T47D (cell line): Measurements from ENCODE around the gene THSD7A.

Source experiments
- DNase-seq, 2 experiments: peaks; one replicate each; pipeline versions ENCODE4 v3.0.0 to v3.0.0-alpha.2; 2011 to 2012; ENCODE audit warnings: low read depth in 1 of 2, low spot score in 1 of 2
- JUND ChIP-seq: IDR thresholded peaks from 2 replicates; pipeline ENCODE4 v1.6.1; 2012; ENCODE audit warnings: low read depth
- in situ Hi-C: cut with HindIII; loops from 2 replicates; pipeline ENCODE4 v1.10.0; 2016; ENCODE audit warnings: low sequenced_read_pairs, low pct_unique_long_range_greater_than_20kb

THSD7A gene

DNA sequence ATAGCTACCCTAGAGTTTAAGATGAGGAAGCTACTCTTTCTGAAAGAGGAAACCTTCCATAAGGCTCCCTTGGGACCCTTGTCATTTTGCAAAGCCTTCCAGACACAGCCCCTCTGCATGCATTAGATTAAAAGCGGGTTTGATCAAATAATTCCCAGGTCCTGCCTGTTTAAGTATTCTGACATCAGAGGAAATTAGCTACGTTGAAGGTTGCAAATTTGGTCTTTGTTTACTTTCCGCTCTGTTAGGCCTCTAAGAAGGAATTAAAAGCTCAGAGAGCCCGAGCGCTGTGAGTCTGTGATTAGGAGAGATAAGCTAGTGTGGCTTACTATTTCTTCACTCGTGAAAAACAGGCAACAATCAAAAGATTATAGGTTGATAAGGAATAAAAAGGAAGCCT, 1.4 kb upstream of the THSD7A start:
- TF ChIP-seq JUND: no peak
- no peak for DNase-seq
- in situ Hi-C loops: no loop called here

DNA sequence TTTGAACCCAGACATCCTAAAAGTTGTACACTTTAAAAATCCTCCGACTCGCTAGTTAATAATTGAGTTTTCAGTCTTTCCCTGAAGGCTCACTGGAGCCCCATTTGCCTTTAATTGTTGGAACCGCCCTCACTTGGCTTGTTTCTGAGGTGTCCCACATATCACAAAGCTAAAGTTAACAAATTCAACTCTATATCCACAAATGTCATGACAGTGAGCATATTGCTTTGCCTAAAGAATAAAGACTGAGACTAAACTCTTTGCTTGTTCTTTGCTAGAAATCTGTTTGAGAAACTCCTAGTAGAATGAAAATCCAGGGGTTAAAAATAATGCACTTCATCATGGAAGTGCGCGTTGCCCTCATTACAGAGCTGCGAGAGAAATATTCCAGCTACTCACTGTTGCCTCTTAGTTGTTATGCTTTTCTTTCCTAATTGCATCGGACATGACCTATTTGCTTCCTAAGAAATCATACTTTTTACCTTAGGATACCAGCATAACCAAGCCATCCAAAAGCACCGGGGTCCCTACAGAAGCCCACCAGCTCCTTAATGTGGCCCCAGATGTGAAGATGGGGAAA, 752 bp downstream of the THSD7A start:
- no peak for TF ChIP-seq JUND
- in situ Hi-C loops: no loop called here
- DNase-seq: peak; percentile 22 to 34

DNA sequence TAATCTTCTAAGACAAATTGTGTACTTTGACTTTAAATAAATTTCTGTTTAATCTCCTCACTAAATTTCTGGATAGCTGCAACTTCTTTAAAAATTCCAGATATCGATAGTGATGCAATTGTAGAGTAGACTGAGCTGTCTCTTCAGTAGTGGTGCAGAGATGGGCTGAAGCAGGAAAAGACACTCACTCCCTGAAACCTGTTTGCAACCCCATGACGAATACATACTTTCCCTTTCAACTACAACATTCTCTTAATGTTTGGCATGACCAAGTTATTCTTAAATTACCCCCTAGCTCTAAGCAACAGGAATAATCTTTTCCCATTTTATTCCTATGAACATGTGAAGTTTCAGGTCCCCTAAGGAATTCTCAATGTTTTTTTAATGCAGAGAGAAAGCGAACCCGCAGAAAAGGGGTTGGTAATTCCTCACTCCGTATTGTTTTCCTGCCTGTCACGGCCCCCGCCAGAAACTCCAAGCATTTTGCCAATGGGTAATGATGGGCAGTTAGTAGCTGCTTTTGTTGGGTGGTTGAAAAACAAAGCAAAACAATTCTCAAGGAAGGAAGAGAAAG, 1.3 kb downstream of the THSD7A start:
- in situ Hi-C loops: no loop called here
- DNase-seq: peak; percentile 38 to 73
- no peak for TF ChIP-seq JUND

DNA sequence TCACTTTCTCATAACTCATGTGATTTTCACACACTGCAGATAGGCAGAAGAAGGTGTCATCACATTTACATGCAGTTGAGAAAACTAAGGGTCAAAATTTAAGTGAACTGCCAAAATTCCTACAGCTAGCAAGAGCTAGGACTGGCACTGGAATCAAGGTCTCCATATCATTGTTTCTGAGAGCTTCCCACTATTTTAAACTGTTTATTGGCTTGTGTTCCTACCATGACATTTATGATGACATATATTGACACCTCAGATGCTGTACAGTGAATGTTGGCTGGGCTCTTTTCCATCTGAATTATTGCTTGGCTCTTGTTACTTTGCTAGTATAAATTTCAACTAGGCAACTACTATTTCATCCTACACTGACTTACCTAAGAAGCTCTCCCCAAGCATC, 2.0 kb downstream of the THSD7A start:
- TF ChIP-seq JUND: no peak
- DNase-seq: no peak
- in situ Hi-C loops: no loop called here

DNA sequence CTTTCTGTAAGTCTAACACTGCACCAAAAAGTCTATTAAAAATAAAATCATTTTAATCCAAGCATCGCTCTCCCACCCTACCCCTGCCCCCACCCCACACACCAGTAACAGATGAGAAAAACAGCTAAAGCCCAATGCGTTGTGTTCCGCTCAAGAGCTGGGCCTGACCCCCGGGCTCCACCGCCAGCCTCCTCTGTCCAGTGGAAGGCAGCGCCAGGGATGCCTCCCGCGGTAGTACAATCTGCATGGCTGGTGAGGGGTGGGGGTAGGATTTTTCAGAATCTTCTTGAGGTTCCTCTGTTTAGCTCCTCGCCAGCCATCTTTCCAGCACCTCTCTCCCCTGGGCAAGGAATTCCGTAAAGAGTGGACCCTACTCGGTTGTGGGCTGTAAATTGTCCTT, 12.1 kb downstream of the THSD7A start:
- no peak for TF ChIP-seq JUND
- in situ Hi-C loops: no loop called here
- DNase-seq: no peak

DNA sequence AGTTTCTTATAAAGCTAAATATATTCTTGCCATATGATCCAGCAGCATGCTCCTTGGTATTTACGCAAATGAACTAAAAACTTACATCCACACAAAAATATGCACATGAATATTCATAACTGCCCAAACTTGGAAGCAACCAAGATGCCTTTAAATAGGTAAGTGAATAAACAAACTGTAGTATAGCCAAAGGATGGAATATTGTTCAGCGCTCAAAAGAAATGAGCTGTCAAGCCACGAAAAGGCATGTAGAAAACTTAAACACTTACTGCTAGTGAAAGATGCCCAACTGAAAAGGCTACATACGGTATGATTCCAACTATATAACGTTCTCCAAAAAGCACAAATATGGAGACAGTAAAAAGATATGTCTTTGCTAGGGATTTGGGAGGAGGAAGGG, 12.7 kb downstream of the THSD7A start:
- TF ChIP-seq JUND: no peak
- in situ Hi-C loops: no loop called here
- DNase-seq: no peak

DNA sequence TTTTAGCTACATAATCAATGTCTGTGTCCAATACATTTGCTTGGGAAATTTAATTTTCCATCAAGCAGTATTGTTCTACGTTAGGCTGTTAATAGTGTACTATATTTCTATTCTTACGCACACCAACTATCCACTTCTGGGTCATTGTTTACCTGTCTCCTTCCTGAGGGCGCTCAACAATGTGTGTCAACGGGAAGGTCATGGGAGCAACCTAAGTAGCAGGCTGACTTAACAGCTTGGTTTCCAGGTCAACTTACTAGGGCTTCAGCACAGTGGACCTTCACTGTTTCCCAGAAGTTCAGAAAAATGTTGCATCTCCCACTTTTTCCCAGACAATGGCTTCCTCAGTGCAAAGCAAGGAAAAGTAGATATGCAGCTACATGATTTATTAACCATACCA, 13.7 kb downstream of the THSD7A start:
- no peak for TF ChIP-seq JUND
- in situ Hi-C loops: no loop called here
- DNase-seq: peak in 1 of 2 experiments; percentile 32

DNA sequence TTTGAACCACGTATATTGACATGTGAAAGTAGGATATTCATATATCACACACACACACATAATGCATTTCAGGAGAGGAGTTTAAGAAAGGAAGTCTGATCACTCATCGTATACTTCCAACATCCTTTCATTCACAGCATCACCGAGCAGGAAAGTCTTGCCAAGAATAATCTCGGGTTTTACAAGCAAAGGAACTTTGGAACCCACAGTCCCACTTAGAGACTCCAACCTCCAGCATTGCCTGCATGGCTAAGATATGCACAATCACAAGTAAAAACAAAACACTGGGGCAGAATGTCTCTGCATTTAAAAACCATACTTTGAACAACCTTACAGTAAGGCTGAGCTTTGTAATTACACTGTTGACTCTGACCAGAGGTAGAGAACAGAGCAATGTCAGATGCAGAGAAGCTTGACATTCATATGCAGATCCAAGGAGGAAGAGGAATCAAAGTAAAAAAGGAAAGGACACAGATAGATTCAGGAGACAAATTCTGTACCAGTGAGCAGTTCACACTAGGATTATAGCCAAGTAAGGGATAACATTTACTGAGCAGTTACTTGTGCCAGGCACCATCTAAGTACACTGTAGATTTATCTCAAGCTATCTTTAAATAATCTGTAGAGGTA, 14.8 kb downstream of the THSD7A start:
- DNase-seq: no peak
- TF ChIP-seq JUND: no peak
- in situ Hi-C loops: no loop called here

DNA sequence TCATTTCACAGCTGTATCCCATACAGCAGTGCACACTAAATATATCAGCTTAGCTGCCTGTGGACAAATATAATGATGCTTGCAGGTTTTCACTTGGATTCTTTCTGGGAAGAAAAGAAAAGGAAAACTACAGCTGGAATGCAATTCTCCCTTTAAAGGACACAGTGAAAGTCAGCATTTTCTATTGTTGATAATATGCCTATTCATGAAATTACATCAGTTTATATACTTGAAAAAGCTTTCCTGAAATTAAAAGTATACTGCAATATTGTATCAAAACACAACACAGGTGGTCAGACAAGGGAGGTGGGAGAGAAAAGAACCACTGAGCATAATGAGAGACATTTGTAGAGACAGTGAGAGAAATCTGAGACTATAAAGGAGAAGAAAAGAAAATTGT, 20.3 kb downstream of the THSD7A start:
- no peak for TF ChIP-seq JUND
- no peak for DNase-seq
- in situ Hi-C loops: no loop called here

DNA sequence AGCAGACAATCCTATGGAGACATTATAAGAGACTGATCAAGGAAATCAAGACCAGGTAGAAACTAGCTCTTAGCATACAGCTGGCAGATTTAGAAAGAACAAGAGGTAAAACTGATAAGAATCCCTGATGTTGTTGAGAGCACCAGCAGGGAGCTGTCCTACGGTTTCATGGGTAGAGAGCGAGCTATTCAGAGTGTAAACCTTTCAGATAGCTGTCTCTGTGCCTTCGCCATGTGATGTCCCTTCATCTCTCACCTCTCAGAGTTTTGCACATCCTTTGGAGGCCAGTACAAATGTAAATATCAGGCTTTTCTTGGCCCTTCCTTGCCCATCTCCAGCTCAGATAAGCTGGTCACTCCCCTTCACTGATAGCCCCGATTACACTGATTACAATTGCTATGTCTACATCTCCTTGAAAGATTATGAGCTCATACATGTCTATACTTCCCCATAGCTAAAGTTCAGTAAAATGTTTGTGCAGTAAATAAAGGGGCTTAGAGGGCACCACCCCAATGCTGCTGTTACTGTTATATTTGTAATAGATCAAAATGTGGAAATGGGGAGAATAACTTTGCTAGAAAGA, 21.9 kb downstream of the THSD7A start:
- no peak for TF ChIP-seq JUND
- no peak for DNase-seq
- in situ Hi-C loops: no loop called here

DNA sequence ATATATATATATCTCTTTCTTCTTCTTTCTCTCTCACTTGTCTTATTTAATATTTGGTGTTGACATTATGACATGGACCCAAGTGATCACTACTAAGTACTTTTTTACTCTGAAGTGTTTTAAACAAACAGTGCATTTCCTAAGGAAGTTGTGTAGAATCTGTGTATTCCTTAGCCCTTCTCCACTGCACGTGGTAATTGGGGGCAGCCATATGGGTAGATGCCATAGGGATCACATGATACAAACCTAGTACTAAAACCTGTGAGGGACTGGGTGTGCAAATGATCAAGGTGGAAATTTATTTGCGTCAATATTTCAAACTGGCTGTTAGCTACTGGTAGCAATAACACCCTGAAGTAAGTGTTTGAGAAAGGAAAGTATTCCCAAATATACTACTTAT, 25.0 kb downstream of the THSD7A start:
- DNase-seq: no peak
- in situ Hi-C loops: no loop called here
- no peak for TF ChIP-seq JUND

DNA sequence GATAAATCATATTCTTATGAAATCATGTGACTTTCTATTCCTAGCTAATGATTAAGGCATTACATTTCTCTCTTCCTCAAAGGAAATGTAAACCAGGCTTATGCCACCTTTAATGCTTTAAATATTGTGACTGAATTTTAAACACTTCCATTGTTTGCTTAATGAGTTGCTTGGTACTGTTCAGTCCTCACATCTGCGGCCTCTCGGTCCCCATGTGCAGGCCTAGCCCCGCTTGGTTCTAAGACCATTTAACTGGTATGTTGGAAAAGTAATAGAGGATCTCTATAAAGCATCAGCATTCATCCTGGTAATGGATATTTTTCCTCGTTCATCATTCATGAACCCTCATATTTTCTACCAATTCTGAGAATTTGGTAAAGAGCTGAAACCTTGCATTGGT, 27.4 kb downstream of the THSD7A start:
- no peak for DNase-seq
- in situ Hi-C loops: no loop called here
- TF ChIP-seq JUND: no peak

DNA sequence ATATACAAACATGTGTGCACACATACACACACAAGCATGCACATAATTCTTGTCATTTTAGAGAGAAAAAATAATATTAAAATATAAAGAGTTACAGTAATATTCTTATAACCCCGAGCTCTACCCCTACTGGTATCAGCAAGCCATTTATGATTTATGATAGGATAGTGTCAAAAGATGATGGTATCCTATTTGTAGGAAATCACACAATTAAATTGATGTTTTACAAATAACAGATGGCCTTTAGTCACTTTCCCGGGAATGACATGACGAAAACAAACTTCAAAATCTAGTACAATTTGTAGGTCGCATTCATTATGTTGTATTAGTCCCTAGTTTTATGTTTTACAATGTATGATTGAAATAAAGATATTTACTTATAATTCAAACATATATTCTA, 36.8 kb downstream of the THSD7A start:
- in situ Hi-C loops: no loop called here
- DNase-seq: no peak
- no peak for TF ChIP-seq JUND

DNA sequence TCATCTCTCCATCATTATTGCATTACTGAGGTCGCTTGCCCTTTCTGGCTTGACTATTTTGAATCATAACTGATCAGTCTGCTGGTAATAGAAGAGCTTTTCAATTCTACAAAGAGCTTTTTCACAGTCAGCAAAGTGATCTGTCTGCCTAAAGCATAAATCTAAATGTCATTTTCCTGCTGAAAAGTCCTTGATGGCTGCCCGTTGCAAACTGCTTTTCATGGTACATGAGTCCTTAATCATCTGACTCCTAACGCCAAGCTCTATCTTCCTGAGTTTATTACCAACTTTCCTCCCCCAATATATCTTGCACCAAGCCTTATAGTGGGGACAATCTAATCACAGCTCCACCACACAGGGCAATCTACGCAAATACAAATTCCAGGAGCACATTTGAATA, 39.8 kb downstream of the THSD7A start:
- in situ Hi-C loops: no loop called here
- TF ChIP-seq JUND: no peak
- no peak for DNase-seq
